HepG2 (cell line): ENCODE data around the gene MIGA2. TPM values are rescaled to one million over a fixed set of nuclear protein-coding genes. Genes with fewer than 3 reads are reported as not detected.

Source experiments
- AGO2 ChIP-seq: fragments of 200-400 bp; formaldehyde crosslinking; optimal IDR thresholded peaks from 2 replicates; pipeline ENCODE3; 2017; ENCODE audit warnings: mild to moderate bottlenecking, low read depth, low read length, moderate library complexity
- FOSL2 ChIP-seq: sonication (generic); formaldehyde crosslinking; IDR thresholded peaks from 2 replicates; pipeline ENCODE4 v1.4.0; 2020; ENCODE audit warnings: missing genetic modification reagents
- NR2F1 ChIP-seq, 2 experiments: fragments of 450-650 bp in 1 of 2; formaldehyde crosslinking in 1 of 2; IDR thresholded peaks; 2 replicates each; pipeline versions ENCODE4 v1.5.0 to v1.6.1; 2016 to 2020; ENCODE audit warnings: mild to moderate bottlenecking in 1 of 2, missing compliant biosample characterization in 1 of 2, missing genetic modification reagents in 1 of 2, moderate library complexity in 1 of 2
- PPARG ChIP-seq: conservative IDR thresholded peaks from 2 replicates; pipeline ENCODE4 v1.6.1; 2016; ENCODE audit warnings: missing biosample characterization, missing genetic modification reagents
- SAP130 ChIP-seq: IDR thresholded peaks from 2 replicates; pipeline ENCODE4 v1.6.1; 2016; ENCODE audit warnings: low read depth
- SOX6 ChIP-seq, 2 experiments: fragments of 450-650 bp in 1 of 2; sonication (generic) in 1 of 2; formaldehyde crosslinking in 1 of 2; IDR thresholded peaks; 2 replicates each; pipeline versions ENCODE4 v1.4.0 to v1.6.1; 2017 to 2020; ENCODE audit warnings: antibody characterized with exemption in 1 of 2, mild to moderate bottlenecking in 1 of 2, missing genetic modification reagents in 1 of 2
- polyA plus RNA-seq, 8 experiments: library from polyadenylated mRNA; depleted of rRNA in 3 of 8; stranded (reverse) in 7 of 8; unstranded in 1 of 8; fragments of >200 nt; fragmentation: Illumina TruSeq in 4 of 8; extraction: Trizol in 4 of 8; gene quantifications; 2 replicates each; pipeline versions ENCODE4 v1.2.1 to v1.2.3, GENCODE V29; 2011 to 2016; ENCODE audit warnings: low read depth in 4 of 8, missing spikeins in 1 of 8, mixed read lengths in 1 of 8; ENCODE audit not compliant: insufficient read depth in 1 of 8
- total RNA-seq, 5 experiments: library from RNA; depleted of rRNA; stranded (reverse); fragments of >200 nt; fragmentation: Illumina TruSeq; extraction: Trizol; gene quantifications; 2 replicates each; pipeline ENCODE4 v1.2.3, GENCODE V29; 2016; ENCODE audit warnings: low read depth in 1 of 5
- TF ChIP-seq, protein P1 (sequence below): sonication (generic); formaldehyde crosslinking; IDR thresholded peaks from 2 replicates; pipeline ENCODE4 v1.5.0; 2020; ENCODE audit warnings: mild to moderate bottlenecking, missing genetic modification reagents, moderate library complexity

Gene MIGA2
- total and polyA plus RNA-seq, 2 of the 13 experiments (the other 11 are each of a cell fraction or from before 2014, with no cell fraction given) = 10.8 to 17.1 TPM

DNA sequence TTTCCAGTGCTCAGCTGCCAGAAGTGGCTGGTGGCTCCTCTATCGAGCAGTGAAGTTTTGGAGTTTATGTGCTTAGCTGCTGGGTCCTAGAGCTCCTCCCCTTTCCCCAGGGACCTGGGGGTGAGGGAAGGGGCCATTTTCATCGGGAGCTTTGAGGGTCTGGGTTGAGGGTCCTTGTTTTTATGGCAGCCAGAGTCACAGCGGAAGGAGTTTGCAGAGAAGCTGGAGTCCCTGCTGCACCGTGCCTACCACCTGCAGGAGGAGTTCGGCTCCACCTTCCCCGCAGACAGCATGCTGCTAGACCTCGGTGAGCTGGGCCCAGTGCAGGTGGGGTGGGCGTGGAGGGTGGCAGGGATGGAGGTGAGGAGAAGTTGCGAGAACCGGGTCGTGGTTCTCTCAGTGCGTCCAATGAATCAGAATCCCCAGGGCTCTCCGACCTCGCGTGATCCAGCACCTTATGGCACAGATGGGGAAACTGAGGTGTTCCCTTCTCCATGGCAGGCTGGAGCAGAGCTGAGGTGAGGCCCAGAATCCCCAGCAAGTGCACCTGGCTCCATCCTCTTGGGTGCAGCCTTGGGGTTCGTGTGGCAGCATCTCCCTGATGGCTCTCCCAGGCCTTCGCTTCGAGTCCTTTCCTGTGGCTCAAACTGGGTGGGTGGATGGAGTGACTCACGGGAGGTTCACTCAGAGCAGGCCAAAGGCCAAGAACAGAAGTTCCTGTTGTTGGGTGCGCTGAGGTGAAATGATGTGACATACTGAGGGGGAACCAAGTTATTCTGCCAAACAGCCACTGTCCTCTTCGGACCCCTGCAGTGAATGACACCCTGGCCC, 22.8 kb downstream of the MIGA2 start (continued):
- TF ChIP-seq, protein P1, sequence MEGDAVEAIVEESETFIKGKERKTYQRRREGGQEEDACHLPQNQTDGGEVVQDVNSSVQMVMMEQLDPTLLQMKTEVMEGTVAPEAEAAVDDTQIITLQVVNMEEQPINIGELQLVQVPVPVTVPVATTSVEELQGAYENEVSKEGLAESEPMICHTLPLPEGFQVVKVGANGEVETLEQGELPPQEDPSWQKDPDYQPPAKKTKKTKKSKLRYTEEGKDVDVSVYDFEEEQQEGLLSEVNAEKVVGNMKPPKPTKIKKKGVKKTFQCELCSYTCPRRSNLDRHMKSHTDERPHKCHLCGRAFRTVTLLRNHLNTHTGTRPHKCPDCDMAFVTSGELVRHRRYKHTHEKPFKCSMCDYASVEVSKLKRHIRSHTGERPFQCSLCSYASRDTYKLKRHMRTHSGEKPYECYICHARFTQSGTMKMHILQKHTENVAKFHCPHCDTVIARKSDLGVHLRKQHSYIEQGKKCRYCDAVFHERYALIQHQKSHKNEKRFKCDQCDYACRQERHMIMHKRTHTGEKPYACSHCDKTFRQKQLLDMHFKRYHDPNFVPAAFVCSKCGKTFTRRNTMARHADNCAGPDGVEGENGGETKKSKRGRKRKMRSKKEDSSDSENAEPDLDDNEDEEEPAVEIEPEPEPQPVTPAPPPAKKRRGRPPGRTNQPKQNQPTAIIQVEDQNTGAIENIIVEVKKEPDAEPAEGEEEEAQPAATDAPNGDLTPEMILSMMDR = 0 out of 2 replicates have a peak, but pooled peaks have one; percentile 12
- TF ChIP-seq AGO2 (peak; percentile 6), NR2F1 (CRISPR knock-in tag; IDR thresholded peaks at IDR 0.05) (peak in 1 of 2 experiments; percentile 61; a peak in 1 of 4 replicates), PPARG (CRISPR knock-in tag) (peak; percentile 54; the same call in 1 of the 2 replicates), FOSL2 (peak; percentile 81), SAP130 (CRISPR knock-in tag) (0 out of 2 replicates have a peak, but pooled peaks have one; percentile 11), SOX6 (IDR thresholded peaks at IDR 0.05) (no peak), SOX6 (CRISPR knock-in tag; IDR thresholded peaks at IDR 0.05) (0 out of 2 replicates have a peak, but pooled peaks have one; percentile 15)
